Thoracic aorta endothelial cell (primary cell): Measurements from ENCODE around the gene KCNK4. TPM values are rescaled to one million over a fixed set of nuclear protein-coding genes. Genes with fewer than 3 reads are reported as not detected.

Experiments used
- small RNA-seq: library from RNA; depleted of rRNA; stranded (forward); fragments of <200 nt; gene quantifications from one replicate; pipeline ENCODE3, GENCODE V24; 2012
- total RNA-seq: library from RNA; depleted of rRNA; stranded (reverse); fragments of >200 nt; gene quantifications from 2 replicates; pipeline ENCODE4 v1.2.3, GENCODE V29; 2012

Gene KCNK4
- 0.07 TPM in 1 of 2 replicates, not detected in the other for total RNA-seq

GRCh38 chr11:64291262-64291751 lies at the start of gene KCNK4:
KCNK4 (plus strand) TSS chr11:64291302; CDS start chr11:64293019, 1,717 bp downstream.

DNA sequence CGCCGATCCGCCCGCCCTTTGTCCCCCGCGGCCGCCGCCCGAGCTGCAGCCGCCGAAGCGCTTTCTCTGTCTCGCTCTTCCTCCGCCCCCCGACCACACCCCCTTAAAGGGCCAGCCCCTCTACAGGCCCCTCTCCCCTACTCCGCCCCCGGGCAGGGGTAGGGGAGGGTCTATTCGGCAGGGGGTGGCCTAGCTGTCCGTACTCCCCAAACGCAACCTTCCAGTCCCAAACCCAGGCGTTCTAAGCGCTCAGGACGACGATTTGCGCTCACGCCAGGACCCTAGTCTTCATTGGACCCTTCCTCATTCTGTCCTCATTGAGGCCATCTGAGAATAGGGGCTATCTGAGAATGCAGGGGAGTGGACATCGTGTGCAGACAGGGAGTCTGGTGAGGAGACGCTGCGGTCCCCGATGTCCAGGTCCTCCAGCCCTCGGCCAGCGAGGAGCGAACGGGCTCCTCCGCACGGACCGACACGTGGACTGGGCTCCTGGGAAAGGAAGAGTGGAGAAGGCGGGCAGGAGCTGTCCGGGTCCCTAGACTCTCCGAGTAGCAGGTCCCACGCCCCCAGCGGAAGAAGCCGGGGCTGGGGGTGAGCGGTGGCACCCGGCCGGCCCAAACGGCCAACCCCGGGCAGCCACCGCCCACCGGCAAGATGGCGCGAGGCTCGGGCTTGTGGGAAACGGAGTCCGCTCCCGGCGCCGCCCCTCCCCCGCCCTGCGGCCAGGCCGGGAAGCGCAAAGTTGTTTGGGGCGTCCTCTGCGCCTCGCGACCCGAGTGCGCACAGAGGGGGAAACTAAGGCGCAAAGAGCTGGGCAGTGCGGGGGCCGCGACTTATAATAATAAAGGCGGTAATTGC lies 44.0 kb upstream of the KCNK4 start, which contains the start of gene PPP1R14B:
Gene PPP1R14B (minus strand): TSS at position 73 of the 858 bp plus-strand sequence. CDS start 270 bp downstream, outside the sequence.

DNA sequence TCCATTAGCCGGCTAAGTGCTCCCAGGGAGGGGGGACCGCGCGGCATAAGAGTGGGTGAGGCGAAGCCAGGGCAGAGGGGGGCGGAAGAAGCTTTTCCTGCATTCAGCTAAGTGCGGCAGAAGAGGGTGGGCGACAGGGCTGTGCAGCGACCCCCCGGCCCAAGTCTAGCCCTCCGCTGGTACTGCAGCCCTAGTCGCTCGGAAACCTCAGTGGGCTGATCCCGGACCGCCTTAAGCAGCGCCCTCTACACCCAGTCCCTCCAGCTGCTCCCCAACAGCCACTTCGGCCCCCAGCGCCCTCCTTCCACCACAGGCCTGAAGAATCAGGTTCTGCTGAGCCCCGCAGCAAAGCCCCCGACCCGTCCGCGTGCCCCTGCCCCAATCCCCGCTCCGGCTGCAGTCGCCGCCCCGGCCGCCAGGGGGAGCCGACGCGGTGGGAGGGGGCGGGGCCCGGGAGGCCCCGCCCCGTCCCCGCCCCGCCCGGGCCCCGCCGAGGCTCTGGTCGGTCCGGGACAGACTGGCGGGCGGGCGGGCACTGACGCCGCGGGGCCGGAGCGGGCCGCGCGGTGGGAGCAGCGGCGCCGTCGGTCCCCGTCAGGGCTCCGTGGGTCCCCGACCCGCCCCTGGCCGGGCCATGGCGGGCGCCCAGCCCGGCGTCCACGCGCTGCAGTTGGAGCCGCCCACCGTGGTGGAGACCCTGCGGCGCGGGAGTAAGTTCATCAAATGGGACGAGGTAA lies 39.9 kb upstream of the KCNK4 start, which contains the start of gene PLCB3:
Gene PLCB3 (plus strand): TSS at position 515 of the 737 bp plus-strand sequence. CDS start 120 bp downstream, at position 635.

DNA sequence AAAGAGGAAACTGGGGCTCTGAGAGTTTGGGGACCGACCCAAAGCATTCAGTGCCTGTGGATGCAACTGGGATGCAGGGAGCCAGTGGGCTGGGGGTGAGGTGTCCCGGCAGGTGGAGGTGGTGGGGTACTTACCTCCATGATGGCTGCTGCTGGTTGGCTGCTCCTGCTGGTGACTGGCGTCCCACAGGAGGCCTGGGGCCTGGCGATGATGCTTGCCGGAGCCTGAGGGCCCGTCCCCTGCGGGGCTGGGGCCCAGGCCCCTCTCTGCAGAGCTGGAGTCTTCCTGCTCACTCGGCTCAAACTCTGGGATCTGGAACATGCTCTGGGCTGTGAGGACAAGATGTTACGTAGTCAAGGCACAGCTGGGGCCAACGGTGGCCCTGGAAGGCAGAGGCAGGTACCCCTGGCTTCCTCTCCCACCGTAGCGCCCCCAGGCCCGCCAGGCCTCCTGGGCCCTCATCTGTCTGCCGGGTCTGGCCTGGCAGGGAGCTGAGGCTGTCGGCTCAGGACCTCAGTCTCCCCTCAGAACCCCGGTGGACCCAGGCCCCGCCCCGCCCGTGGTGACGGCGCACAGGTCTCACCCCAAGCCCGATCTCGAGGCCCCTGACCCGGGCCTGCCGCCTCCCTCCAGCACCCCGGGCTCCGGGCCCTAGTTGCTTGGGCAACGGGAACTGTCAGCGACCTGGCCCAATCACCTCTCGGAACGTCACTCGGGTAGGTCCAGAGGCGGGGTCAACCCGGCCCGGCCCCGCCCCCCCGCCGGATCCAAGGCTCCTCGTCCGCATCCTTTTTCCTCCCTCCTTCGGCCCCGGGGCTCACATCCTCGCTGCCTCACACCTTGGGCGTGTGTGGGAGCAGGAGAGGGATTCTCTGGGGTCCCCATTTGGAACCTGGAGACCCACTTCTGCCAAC lies 6.8 kb upstream of the KCNK4 start, which contains the start of gene BAD:
Gene BAD (minus strand): TSS at position 618 of the 914 bp plus-strand sequence. CDS start 297 bp downstream, at position 321.

GRCh38 chr11:64284962-64285884 lies 5.9 kb upstream of the KCNK4 start, which contains the start of gene GPR137:
GPR137 (plus strand) TSS chr11:64285848; CDS start chr11:64286525, 677 bp downstream.

GRCh38 chr11:64299847-64300648 lies 8.9 kb downstream of the KCNK4 start, which contains the start of gene CATSPERZ:
CATSPERZ (plus strand) TSS chr11:64300358; CDS start chr11:64300411, 53 bp downstream.

DNA sequence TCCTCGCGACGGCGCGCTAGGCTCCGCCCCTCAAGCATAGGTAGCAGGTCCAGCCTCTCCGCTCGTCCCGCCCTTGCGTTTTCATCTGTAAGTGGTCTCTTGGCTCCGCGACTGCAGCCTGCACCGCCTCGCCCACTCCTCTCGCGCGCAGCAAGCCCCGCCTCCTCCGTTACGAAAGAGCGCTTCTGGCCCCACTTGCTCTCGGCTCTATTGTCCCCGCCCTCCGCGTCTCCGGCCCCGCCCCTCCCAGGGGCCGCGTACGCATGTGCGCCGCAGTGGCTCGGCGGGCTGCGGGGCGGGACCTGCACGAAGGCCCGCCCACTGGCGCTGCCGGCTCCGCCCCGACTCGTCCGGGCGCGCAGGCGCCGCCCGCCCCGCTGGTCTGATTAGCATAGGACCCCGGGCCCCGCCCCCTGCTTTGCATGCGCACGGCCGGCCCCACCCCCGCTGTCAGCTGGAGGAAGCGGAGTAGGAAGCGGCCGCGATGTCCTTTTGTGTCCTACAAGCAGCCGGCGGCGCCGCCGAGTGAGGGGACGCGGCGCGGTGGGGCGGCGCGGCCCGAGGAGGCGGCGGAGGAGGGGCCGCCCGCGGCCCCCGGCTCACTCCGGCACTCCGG lies 14.1 kb downstream of the KCNK4 start, which contains the start of gene ESRRA:
Gene ESRRA (plus strand): TSS at position 450 of the 616 bp plus-strand sequence. CDS start 1,656 bp downstream, outside the sequence.

GRCh38 chr11:64317325-64317960 lies 26.3 kb downstream of the KCNK4 start, which contains the start of gene TRMT112:
TRMT112 (minus strand) TSS chr11:64317559; CDS start chr11:64317526, 33 bp downstream.

GRCh38 chr11:64317961-64318765 lies 27.1 kb downstream of the KCNK4 start, which contains the start of gene PRDX5:
PRDX5 (plus strand) TSS chr11:64318121; CDS start chr11:64318216, 95 bp downstream.

GRCh38 chr11:64339754-64340408 lies 48.8 kb downstream of the KCNK4 start, which contains the start of gene CCDC88B:
CCDC88B (plus strand) TSS chr11:64340204; CDS start chr11:64340267, 63 bp downstream.

Small RNA genes lying within 50 kb of the gene (small RNA-seq; reads per million reads assigned to genes)
- not detected for gene MIR7155
- not detected for gene RF00019

Other genes starting within 250 kb of the KCNK4 start
- gene MACROD1, start 125.2 kb upstream of the KCNK4 start, total RNA-seq = 12.4 and 18.5 TPM in 2 replicates
- gene STIP1, start 105.1 kb upstream of the KCNK4 start, total RNA-seq = 247 and 273 TPM in 2 replicates
- gene FERMT3, start 84.6 kb upstream of the KCNK4 start, total RNA-seq = 124 and 138 TPM in 2 replicates
- 18.2 and 22.8 TPM in 2 replicates for gene TRPT1, start 65.1 kb upstream of the KCNK4 start, total RNA-seq
- 27.9 and 34.0 TPM in 2 replicates for gene NUDT22, start 65.0 kb upstream of the KCNK4 start, total RNA-seq
- 8.1 and 8.9 TPM in 2 replicates for gene DNAJC4, start 60.8 kb upstream of the KCNK4 start, total RNA-seq
- 11.0 and 14.8 TPM in 2 replicates for gene VEGFB, start 56.7 kb upstream of the KCNK4 start, total RNA-seq
- gene FKBP2, start 50.2 kb upstream of the KCNK4 start, total RNA-seq = 23.8 and 34.0 TPM in 2 replicates
- 258 and 294 TPM in 2 replicates for gene PPP1R14B, start 44.4 kb upstream of the KCNK4 start, total RNA-seq
- 61.2 and 61.6 TPM in 2 replicates for gene PLCB3, start 39.8 kb upstream of the KCNK4 start, total RNA-seq
- 49.2 and 51.7 TPM in 2 replicates for gene BAD, start 6.6 kb upstream of the KCNK4 start, total RNA-seq
- gene GPR137, start 5.5 kb upstream of the KCNK4 start, total RNA-seq = 9.1 and 9.7 TPM in 2 replicates
- gene CATSPERZ, start 9.1 kb downstream of the KCNK4 start, total RNA-seq = 0.27 and 0.57 TPM in 2 replicates
- 26.4 and 27.5 TPM in 2 replicates for gene ESRRA, start 14.2 kb downstream of the KCNK4 start, total RNA-seq
- 172 and 196 TPM in 2 replicates for gene TRMT112, start 26.3 kb downstream of the KCNK4 start, total RNA-seq
- gene PRDX5, start 26.8 kb downstream of the KCNK4 start, total RNA-seq = 108 and 151 TPM in 2 replicates
- gene CCDC88B, start 48.9 kb downstream of the KCNK4 start, total RNA-seq = 1.1 and 1.9 TPM in 2 replicates
- 35.1 and 49.9 TPM in 2 replicates for gene RPS6KA4, start 67.9 kb downstream of the KCNK4 start, total RNA-seq